Activated CD4-positive, CD25-positive, alpha-beta regulatory T cell treated with anti-CD3 and anti-CD28 coated beads, Interleukin-2, amount 50 U/mL, for 72 hours (primary cell): ENCODE data around the gene HOXA7.

Experiments used
- DNase-seq: peaks from one replicate; pipeline ENCODE4 v3.0.0; 2021

Gene HOXA7

GRCh38 chr7:27131390-27131819, 25.1 kb downstream of the HOXA7 start:
- DNase-seq = no peak

- DNase-seq = peak; percentile 87
These were observed 25.7 kb downstream of the HOXA7 start, which contains the start of gene HOXA4 for GRCh38 chr7:27130540-27131389. Gene HOXA4, minus strand, starts transcription at chr7:27130757. Its CDS starts 24 bp downstream, at chr7:27130733.

- DNase-seq = no peak
These were observed 26.5 kb downstream of the HOXA7 start for GRCh38 chr7:27129729-27130539.

GRCh38 chr7:27128776-27129728, 27.4 kb downstream of the HOXA7 start:
- DNase-seq = no peak

- no peak for DNase-seq
These were observed 28.4 kb downstream of the HOXA7 start for GRCh38 chr7:27128034-27128433.

GRCh38 chr7:27126596-27127327, 29.7 kb downstream of the HOXA7 start:
- DNase-seq = no peak

GRCh38 chr7:27125986-27126394, 30.5 kb downstream of the HOXA7 start:
- no peak for DNase-seq

- DNase-seq = no peak
These were observed 31.4 kb downstream of the HOXA7 start for GRCh38 chr7:27124902-27125689.

GRCh38 chr7:27124096-27124901, 32.2 kb downstream of the HOXA7 start:
- DNase-seq = no peak

GRCh38 chr7:27123477-27124053, 32.9 kb downstream of the HOXA7 start:
- no peak for DNase-seq

GRCh38 chr7:27123007-27123476, 33.4 kb downstream of the HOXA7 start:
- no peak for DNase-seq

- no peak for DNase-seq
These were observed 34.2 kb downstream of the HOXA7 start for GRCh38 chr7:27122077-27122910.

GRCh38 chr7:27121684-27122076, 34.8 kb downstream of the HOXA7 start:
- DNase-seq = no peak

- DNase-seq = no peak
These were observed 37.0 kb downstream of the HOXA7 start for GRCh38 chr7:27119412-27119911.

GRCh38 chr7:27118580-27118979, 37.9 kb downstream of the HOXA7 start:
- no peak for DNase-seq

GRCh38 chr7:27117887-27118491, 38.5 kb downstream of the HOXA7 start:
- no peak for DNase-seq

- DNase-seq = no peak
These were observed 39.3 kb downstream of the HOXA7 start for GRCh38 chr7:27116962-27117886.
